ENCODE results near the gene MPC1L.

Gene MPC1L

GRCh38 chrX:40623665-40624064 lies 437 bp downstream of the MPC1L start:
- no peak for DNase-seq (ENCODE audit: extremely low spot score)
- POLR2A ChIA-PET = no interaction called here
- TF ChIP-seq PKNOX1 (IDR thresholded peaks at IDR 0.05) (no peak), ELF4 (IDR thresholded peaks at IDR 0.05) (no peak), NFRKB (IDR thresholded peaks at IDR 0.05) (no peak), HDGF (IDR thresholded peaks at IDR 0.05; ENCODE audit: borderline replicate concordance) (no peak), ZNF384 (IDR thresholded peaks at IDR 0.05) (no peak), L3MBTL2 (conservative IDR thresholded peaks at IDR 0.05) (no peak), SUZ12 (IDR thresholded peaks at IDR 0.05) (no peak), FOXA1 (IDR thresholded peaks at IDR 0.05) (no peak), SP1 (IDR thresholded peaks at IDR 0.05) (no peak)
- CTCF ChIA-PET = no interaction called here

GRCh38 chrX:40625294-40625693 lies 2.1 kb downstream of the MPC1L start:
- ChIA-PET POLR2A (no interaction called here), CTCF (interaction anchor here (1.1 kb wide), 1 partner anchor 169 kb away, joined by 4 read pairs; no protein-coding TSS in a partner anchor)
- no peak for DNase-seq (ENCODE audit: extremely low spot score)
- no peak for TF ChIP-seq ELF4 (IDR thresholded peaks at IDR 0.05)
- no peak for TF ChIP-seq PKNOX1 (IDR thresholded peaks at IDR 0.05)
- no peak for TF ChIP-seq L3MBTL2 (conservative IDR thresholded peaks at IDR 0.05)
- no peak for TF ChIP-seq LEF1 (IDR thresholded peaks at IDR 0.05; ENCODE audit: borderline replicate concordance)
- TF ChIP-seq CTBP1 (IDR thresholded peaks at IDR 0.05; ENCODE audit: borderline replicate concordance) = no peak
- no peak for TF ChIP-seq TARDBP (IDR thresholded peaks at IDR 0.05)
- TF ChIP-seq FOXA1 (IDR thresholded peaks at IDR 0.05) = no peak
- TF ChIP-seq BHLHE40 (IDR thresholded peaks at IDR 0.05; ENCODE audit: borderline replicate concordance) = no peak
- no peak for TF ChIP-seq FOXK2 (IDR thresholded peaks at IDR 0.05)
- TF ChIP-seq ZNF384 (IDR thresholded peaks at IDR 0.05) = no peak
- no peak for TF ChIP-seq NFRKB (IDR thresholded peaks at IDR 0.05)
- TF ChIP-seq SUZ12 (IDR thresholded peaks at IDR 0.05) = no peak
- TF ChIP-seq HDGF (IDR thresholded peaks at IDR 0.05; ENCODE audit: borderline replicate concordance) = no peak
- TF ChIP-seq SP1 (IDR thresholded peaks at IDR 0.05) = no peak
- no peak for TF ChIP-seq ARNT (IDR thresholded peaks at IDR 0.05)
- TF ChIP-seq FOXM1 (IDR thresholded peaks at IDR 0.05; ENCODE audit: borderline replicate concordance) = no peak

GRCh38 chrX:40628506-40628905 lies 5.3 kb downstream of the MPC1L start:
- POLR2A ChIA-PET = no interaction called here
- DNase-seq (ENCODE audit: extremely low spot score) = no peak
- CTCF ChIA-PET = interaction anchor here (0.6 to 1.1 kb wide), 2 partner anchors 17 to 84 kb away, joined by 3 read pairs; no protein-coding TSS in a partner anchor
- TF ChIP-seq FOXK2 (IDR thresholded peaks at IDR 0.05) = no peak
- no peak for TF ChIP-seq HDGF (IDR thresholded peaks at IDR 0.05; ENCODE audit: borderline replicate concordance)
- TF ChIP-seq TARDBP (IDR thresholded peaks at IDR 0.05) = no peak
- TF ChIP-seq FOXA1 (IDR thresholded peaks at IDR 0.05) = no peak
- no peak for TF ChIP-seq L3MBTL2 (conservative IDR thresholded peaks at IDR 0.05)
- TF ChIP-seq NFRKB (IDR thresholded peaks at IDR 0.05) = no peak
- TF ChIP-seq BHLHE40 (IDR thresholded peaks at IDR 0.05; ENCODE audit: borderline replicate concordance) = no peak
- no peak for TF ChIP-seq ARNT (IDR thresholded peaks at IDR 0.05)

GRCh38 chrX:40632199-40632598 lies 9.0 kb downstream of the MPC1L start:
- no peak for DNase-seq (ENCODE audit: extremely low spot score)
- POLR2A ChIA-PET = no interaction called here
- no peak for TF ChIP-seq NFRKB (IDR thresholded peaks at IDR 0.05)
- CTCF ChIA-PET = no interaction called here

- no peak for TF ChIP-seq ZNF384 (IDR thresholded peaks at IDR 0.05)
- no peak for TF ChIP-seq LEF1 (IDR thresholded peaks at IDR 0.05; ENCODE audit: borderline replicate concordance)
- no peak for TF ChIP-seq FOXK2 (IDR thresholded peaks at IDR 0.05)
- no peak for TF ChIP-seq ARNT (IDR thresholded peaks at IDR 0.05)
- TF ChIP-seq SP1 (IDR thresholded peaks at IDR 0.05) = no peak
- no peak for TF ChIP-seq CTBP1 (IDR thresholded peaks at IDR 0.05; ENCODE audit: borderline replicate concordance)
- TF ChIP-seq FOXA1 (IDR thresholded peaks at IDR 0.05) = no peak
- TF ChIP-seq ELF4 (IDR thresholded peaks at IDR 0.05) = no peak
- no peak for TF ChIP-seq HDGF (IDR thresholded peaks at IDR 0.05; ENCODE audit: borderline replicate concordance)
- no peak for TF ChIP-seq L3MBTL2 (conservative IDR thresholded peaks at IDR 0.05)
- TF ChIP-seq NFRKB (IDR thresholded peaks at IDR 0.05) = no peak
- TF ChIP-seq TARDBP (IDR thresholded peaks at IDR 0.05) = no peak
- ChIA-PET POLR2A (no interaction called here), CTCF (no interaction called here)
- DNase-seq (ENCODE audit: extremely low spot score) = no peak
Measured at GRCh38 chrX:40637687-40638086, 14.5 kb downstream of the MPC1L start.

GRCh38 chrX:40644176-40644575 lies 20.9 kb downstream of the MPC1L start:
- CTCF ChIA-PET = no interaction called here
- DNase-seq (ENCODE audit: extremely low spot score) = no peak
- TF ChIP-seq HDGF (IDR thresholded peaks at IDR 0.05; ENCODE audit: borderline replicate concordance) (no peak), CTBP1 (IDR thresholded peaks at IDR 0.05; ENCODE audit: borderline replicate concordance) (no peak), SUZ12 (IDR thresholded peaks at IDR 0.05) (no peak), ELF4 (IDR thresholded peaks at IDR 0.05) (no peak), NFRKB (IDR thresholded peaks at IDR 0.05) (no peak), BHLHE40 (IDR thresholded peaks at IDR 0.05; ENCODE audit: borderline replicate concordance) (no peak), L3MBTL2 (conservative IDR thresholded peaks at IDR 0.05) (no peak), ZNF384 (IDR thresholded peaks at IDR 0.05) (no peak), PKNOX1 (IDR thresholded peaks at IDR 0.05) (no peak), FOXM1 (IDR thresholded peaks at IDR 0.05; ENCODE audit: borderline replicate concordance) (no peak), ARNT (IDR thresholded peaks at IDR 0.05) (no peak), SP1 (IDR thresholded peaks at IDR 0.05) (no peak), FOXK2 (IDR thresholded peaks at IDR 0.05) (no peak), LEF1 (IDR thresholded peaks at IDR 0.05; ENCODE audit: borderline replicate concordance) (no peak), TARDBP (IDR thresholded peaks at IDR 0.05) (no peak)
- POLR2A ChIA-PET = no interaction called here
